GM12872 (cell line): ENCODE measurements around the gene CNTF.

Source experiments
- TF ChIP-seq, protein P1 (sequence below): IDR thresholded peaks from 3 replicates; pipeline ENCODE4 v1.5.1; 2011; ENCODE audit warnings: low read depth, mild to moderate bottlenecking, low read length, moderate library complexity; ENCODE audit not compliant: insufficient read depth

Gene CNTF

DNA sequence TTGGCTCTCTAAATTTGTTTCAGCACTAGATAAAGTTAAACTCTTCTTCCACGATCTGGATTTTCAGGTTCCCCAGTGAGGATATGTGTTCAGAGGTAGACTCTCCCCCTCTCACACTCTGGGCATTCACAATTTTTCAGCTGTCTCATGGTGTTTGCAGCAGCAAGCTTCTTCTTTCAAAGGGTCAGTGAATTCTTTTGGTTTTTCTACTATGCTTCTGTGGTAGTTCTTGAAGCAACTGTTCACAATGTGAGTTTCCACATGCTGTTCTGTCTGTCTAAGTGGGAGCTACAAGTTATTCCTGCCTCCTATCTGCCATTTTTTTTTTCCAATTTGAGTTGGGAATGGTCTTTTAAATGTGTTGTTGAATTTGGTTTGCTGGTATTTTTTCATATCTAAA lies 25.4 kb downstream of the CNTF start:
- TF ChIP-seq, protein P1, sequence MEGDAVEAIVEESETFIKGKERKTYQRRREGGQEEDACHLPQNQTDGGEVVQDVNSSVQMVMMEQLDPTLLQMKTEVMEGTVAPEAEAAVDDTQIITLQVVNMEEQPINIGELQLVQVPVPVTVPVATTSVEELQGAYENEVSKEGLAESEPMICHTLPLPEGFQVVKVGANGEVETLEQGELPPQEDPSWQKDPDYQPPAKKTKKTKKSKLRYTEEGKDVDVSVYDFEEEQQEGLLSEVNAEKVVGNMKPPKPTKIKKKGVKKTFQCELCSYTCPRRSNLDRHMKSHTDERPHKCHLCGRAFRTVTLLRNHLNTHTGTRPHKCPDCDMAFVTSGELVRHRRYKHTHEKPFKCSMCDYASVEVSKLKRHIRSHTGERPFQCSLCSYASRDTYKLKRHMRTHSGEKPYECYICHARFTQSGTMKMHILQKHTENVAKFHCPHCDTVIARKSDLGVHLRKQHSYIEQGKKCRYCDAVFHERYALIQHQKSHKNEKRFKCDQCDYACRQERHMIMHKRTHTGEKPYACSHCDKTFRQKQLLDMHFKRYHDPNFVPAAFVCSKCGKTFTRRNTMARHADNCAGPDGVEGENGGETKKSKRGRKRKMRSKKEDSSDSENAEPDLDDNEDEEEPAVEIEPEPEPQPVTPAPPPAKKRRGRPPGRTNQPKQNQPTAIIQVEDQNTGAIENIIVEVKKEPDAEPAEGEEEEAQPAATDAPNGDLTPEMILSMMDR = no peak

DNA sequence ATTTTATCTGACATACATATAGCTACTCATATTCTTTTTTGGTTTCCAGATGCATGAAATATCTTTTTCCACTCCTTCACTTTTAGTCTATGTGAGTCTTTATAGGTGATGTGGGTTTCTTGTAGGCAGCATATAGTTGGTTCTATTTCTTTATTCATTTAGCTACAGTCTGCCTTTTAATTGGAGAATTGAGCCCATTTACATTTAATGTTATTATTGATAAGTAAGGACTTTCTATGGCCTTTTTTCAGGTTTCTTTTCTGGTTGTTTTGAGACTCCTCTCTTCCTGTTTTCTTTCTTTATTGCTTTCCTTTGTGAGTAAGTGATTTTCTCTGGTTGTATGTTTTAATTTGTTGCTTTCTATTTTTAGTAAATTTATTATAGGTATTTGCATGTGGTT lies 27.2 kb downstream of the CNTF start:
- TF ChIP-seq, protein P1 = no peak

DNA sequence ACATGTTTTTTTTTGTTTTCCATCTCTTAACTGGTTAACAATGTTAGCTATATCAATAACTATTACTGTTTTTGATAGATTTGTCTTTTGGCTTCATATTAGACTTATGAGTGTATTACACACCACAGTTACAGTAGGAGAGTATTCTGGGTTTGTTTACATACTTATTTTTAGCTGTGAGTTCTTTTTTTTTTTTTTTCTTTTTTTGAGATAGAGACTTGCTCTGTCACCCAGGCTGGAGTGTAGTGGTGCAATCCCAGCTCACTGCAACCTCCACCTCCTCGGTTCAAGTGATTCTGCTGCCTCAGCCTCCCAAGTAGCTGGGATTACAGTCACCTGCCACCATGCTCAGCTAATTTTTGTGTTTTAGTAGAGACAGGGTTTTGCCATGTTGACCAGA lies 28.0 kb downstream of the CNTF start:
- TF ChIP-seq, protein P1 = no peak

DNA sequence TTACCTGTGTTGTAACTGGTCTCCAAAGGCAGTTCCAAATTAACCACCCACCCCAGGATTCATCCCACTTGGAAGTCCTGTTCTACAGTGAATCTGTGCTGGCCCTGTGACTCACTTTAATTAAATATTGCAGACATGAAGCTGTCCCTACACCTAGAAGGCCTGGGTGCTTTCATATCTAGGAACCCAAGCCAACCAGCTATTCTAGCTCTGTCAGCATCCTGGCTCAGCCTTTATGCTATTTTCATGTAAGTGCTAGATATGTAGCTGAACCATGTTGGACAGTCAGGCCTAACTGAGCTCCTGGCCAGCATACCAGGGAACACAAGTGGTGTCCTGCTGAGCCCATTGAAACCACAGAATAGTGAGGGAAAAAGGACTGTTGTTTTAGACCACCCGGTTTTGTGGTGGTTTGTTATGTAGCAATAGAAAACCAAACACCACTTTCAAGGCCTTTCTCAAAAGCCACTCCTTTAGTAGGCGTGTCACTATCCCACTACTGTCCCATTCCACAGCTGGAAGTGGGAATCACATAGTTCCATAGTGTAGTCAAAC lies 30.3 kb downstream of the CNTF start:
- TF ChIP-seq, protein P1 = no peak

DNA sequence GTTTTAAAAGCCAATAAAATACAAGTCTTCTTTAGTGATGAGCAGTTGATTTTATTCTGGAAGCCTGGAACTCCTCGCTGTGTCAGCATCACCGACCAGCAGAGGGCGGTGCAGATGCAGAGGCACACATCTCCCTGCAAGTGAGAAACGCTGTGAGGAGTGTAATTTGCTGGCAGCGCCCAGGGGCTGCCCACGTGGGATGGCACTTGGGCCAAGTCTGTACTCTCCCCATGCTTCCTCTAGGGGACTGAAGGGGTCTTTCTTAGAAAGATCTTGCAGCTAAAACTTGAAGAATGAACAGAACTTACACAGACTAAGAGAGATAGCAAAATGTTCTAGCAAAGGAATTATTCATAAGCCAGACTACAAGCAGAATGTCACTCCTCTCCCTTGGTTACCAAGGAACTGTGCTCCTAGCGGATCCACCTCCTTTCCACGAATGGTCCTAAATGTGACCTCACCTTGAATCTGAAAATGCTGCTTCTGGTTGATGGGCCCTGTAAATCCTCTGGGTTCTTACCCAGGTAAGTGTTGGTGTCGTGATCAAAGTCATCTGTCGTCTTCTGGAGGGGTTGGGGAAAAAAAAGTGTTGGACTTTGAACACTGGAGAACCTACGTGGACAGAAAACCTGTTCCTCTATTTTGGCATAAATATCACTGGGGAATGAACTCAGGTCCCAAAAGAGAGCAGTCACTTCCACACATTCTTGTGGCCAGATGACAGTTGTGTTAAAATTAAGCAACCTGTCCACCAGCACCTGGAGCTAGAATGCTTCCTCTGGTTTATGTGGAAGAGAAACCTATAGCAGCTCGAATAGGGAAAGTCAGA lies 31.8 kb downstream of the CNTF start:
- TF ChIP-seq, protein P1 = peak; percentile 94

DNA sequence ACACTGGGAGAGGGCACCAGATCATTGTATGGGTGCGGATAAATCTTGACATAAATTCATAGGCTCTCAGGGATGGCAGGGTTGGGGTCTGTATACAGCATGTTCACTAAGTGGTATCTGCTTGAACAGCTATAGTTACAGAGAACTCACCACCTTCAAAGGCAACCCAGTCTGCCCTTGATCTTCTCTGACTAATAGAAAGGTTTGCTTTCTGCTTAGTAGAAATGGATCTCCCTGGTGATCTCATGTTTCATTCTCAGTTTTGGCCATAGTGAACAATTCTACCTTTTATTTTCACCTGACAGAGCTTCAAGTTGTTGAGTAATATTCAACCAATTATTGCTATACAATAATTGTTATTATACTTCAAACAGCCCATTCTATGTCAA lies 32.4 kb downstream of the CNTF start:
- TF ChIP-seq, protein P1 = no peak

DNA sequence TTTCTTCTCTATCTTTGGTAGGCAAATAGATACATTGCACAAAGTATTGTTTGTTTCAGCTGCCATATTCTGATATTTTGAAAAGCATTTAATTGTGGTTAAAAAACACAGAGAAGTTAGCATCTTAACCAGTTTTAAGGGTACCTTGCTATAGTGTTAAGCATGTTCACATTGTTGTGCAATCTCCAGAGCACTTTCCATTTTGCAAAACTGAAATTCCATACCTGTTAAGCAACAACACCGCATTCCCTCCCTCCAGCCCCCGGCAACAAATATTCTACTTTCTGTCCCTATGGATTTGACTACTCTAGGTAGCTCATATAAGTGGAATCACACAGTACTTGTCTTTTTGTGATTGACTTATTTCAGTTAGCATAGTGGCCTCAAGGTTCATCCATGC lies 33.9 kb downstream of the CNTF start:
- TF ChIP-seq, protein P1 = no peak
